ENCODE results near the gene HERC3.

The HERC3 gene

GRCh38 chr4:88660446-88661294 lies 68.4 kb downstream of the HERC3 start:
- DNase-seq: no peak

GRCh38 chr4:88661739-88662138 lies 69.5 kb downstream of the HERC3 start:
- DNase-seq: no peak

GRCh38 chr4:88672987-88673386 lies 80.7 kb downstream of the HERC3 start:
- peak; percentile 30 for DNase-seq

GRCh38 chr4:88673886-88674285 lies 81.6 kb downstream of the HERC3 start:
- no peak for DNase-seq

GRCh38 chr4:88674565-88674964 lies 82.3 kb downstream of the HERC3 start:
- no peak for DNase-seq

GRCh38 chr4:88674979-88675378 lies 82.7 kb downstream of the HERC3 start:
- no peak for DNase-seq

- DNase-seq: no peak
Observed at GRCh38 chr4:88675543-88675942, 83.3 kb downstream of the HERC3 start.

- no peak for DNase-seq
Observed at GRCh38 chr4:88681209-88681608, 88.9 kb downstream of the HERC3 start.

- no peak for DNase-seq
Observed at GRCh38 chr4:88690355-88690754, 98.1 kb downstream of the HERC3 start.

GRCh38 chr4:88693792-88694191 lies 101.5 kb downstream of the HERC3 start:
- no peak for DNase-seq

GRCh38 chr4:88696630-88697029 lies 104.3 kb downstream of the HERC3 start:
- DNase-seq: no peak

- DNase-seq: peak; percentile 12
Observed at GRCh38 chr4:88697141-88697540, 104.9 kb downstream of the HERC3 start.

GRCh38 chr4:88697588-88698329 lies 105.5 kb downstream of the HERC3 start, which contains the start of gene NAP1L5:
Gene NAP1L5 (minus strand): TSS chr4:88697829. CDS start chr4:88697754, 75 bp downstream.
- DNase-seq: peak; percentile 63

GRCh38 chr4:88698519-88698918 lies 106.2 kb downstream of the HERC3 start:
- no peak for DNase-seq

GRCh38 chr4:88702782-88703181 lies 110.5 kb downstream of the HERC3 start:
- no peak for DNase-seq

GRCh38 chr4:88705223-88705622 lies 112.9 kb downstream of the HERC3 start:
- no peak for DNase-seq

- DNase-seq: no peak
Observed at GRCh38 chr4:88705805-88706492, 113.7 kb downstream of the HERC3 start.

- DNase-seq: no peak
Observed at GRCh38 chr4:88706574-88706973, 114.3 kb downstream of the HERC3 start.

GRCh38 chr4:88709989-88710388 lies 117.7 kb downstream of the HERC3 start:
- peak; percentile 18 for DNase-seq

- no peak for DNase-seq
Observed at GRCh38 chr4:88713782-88714181, 121.5 kb downstream of the HERC3 start.

- DNase-seq: no peak
Observed at GRCh38 chr4:88718098-88718497, 125.8 kb downstream of the HERC3 start.

GRCh38 chr4:88719381-88719780 lies 127.1 kb downstream of the HERC3 start:
- no peak for DNase-seq

Data from activated CD4-positive, alpha-beta T cell treated with anti-CD3 and anti-CD28 coated beads, Interleukin-2, amount 50 U/mL, for 16 hours (primary cell).